OCI-LY7 (cell line): ENCODE data around the gene PTPN13. TPM values are rescaled to one million over a fixed set of nuclear protein-coding genes. Genes with fewer than 3 reads are reported as not detected.

Experiments
- BruUV-seq: library from RNA; stranded (reverse); fragments of 400-500 nt; replicated peaks from 2 replicates; lab custom pipeline; 2021; lab: Mats Ljungman, UMichigan
- CTCF ChIA-PET: fragments of 300-600 bp; sonication (Branson Sonifier 250); formaldehyde crosslinking; loops from one replicate; lab custom pipeline; 2022; ENCODE audit warnings: antibody characterized with exemption; ENCODE audit not compliant: unreplicated experiment; lab: Charles Lee
- POLR2A ChIA-PET: fragments of 300-600 bp; sonication (Branson Sonifier 250); formaldehyde crosslinking; loops from one replicate; lab custom pipeline; 2022; ENCODE audit warnings: antibody characterized with exemption; lab: Charles Lee
- DNase-seq: peaks from one replicate; pipeline ENCODE4 v3.0.0-alpha.2; 2015; ENCODE audit warnings: low spot score
- H2AFZ ChIP-seq: fragments of 200-600 bp; sonication (generic), shearing (Covaris generic); 2 replicates; pipeline ENCODE4 v1.6.1; 2014; ENCODE audit warnings: mild to moderate bottlenecking, antibody characterized with exemption, low read length, moderate library complexity
- H3K27ac ChIP-seq: fragments of 200-600 bp; sonication (generic); 2 replicates; pipeline ENCODE4 v1.5.1; 2014; ENCODE audit warnings: mixed run types, low read depth, mild to moderate bottlenecking, moderate library complexity, low read length, inconsistent platforms; ENCODE audit not compliant: poor library complexity, severe bottlenecking
- H3K36me3 ChIP-seq: fragments of 200-600 bp; sonication (generic); 2 replicates; pipeline ENCODE4 v1.6.1; 2014; ENCODE audit warnings: mild to moderate bottlenecking, antibody characterized with exemption, low read length, moderate library complexity, mixed read lengths; ENCODE audit not compliant: insufficient read depth
- H3K4me1 ChIP-seq: fragments of 200-600 bp; sonication (generic); 2 replicates; pipeline ENCODE4 v1.5.1; 2014; ENCODE audit warnings: mild to moderate bottlenecking, low read length; ENCODE audit not compliant: insufficient read depth, poor library complexity, severe bottlenecking
- H3K4me2 ChIP-seq: fragments of 200-600 bp; sonication (generic); 2 replicates; pipeline ENCODE4 v1.6.1; 2014; ENCODE audit warnings: mild to moderate bottlenecking, low read length
- H3K4me3 ChIP-seq: fragments of 200-600 bp; sonication (generic); 2 replicates; pipeline ENCODE4 v1.5.1; 2014; ENCODE audit warnings: mild to moderate bottlenecking, low read depth, low read length; ENCODE audit not compliant: poor library complexity, severe bottlenecking
- H3K79me2 ChIP-seq: fragments of 200-600 bp; sonication (generic); 2 replicates; pipeline ENCODE4 v1.6.1; 2016; ENCODE audit warnings: low read depth, mild to moderate bottlenecking, low read length, moderate library complexity, mixed read lengths; ENCODE audit not compliant: insufficient read depth
- H3K9me2 ChIP-seq: fragments of 200-600 bp; sonication (generic); 2 replicates; pipeline ENCODE4 v1.6.1; 2016; ENCODE audit warnings: mild to moderate bottlenecking, low read length, mixed read lengths; ENCODE audit not compliant: insufficient read depth
- H3K9me3 ChIP-seq: fragments of 200-600 bp; sonication (generic); 2 replicates; pipeline ENCODE4 v1.6.1; 2014; ENCODE audit warnings: mild to moderate bottlenecking, mixed run types, low read length, mixed read lengths
- H4K20me1 ChIP-seq: fragments of 200-600 bp; sonication (generic); 2 replicates; pipeline ENCODE4 v1.6.1; 2014; ENCODE audit warnings: mild to moderate bottlenecking, antibody characterized with exemption, low read length, moderate library complexity, mixed read lengths; ENCODE audit not compliant: insufficient read depth
- EZH2phosphoT487 ChIP-seq: fragments of 200-600 bp; sonication (generic); IDR thresholded peaks from 2 replicates; pipeline ENCODE4 v1.6.1; 2018; ENCODE audit warnings: low read depth, borderline replicate concordance, mild to moderate bottlenecking, mixed run types, antibody characterized with exemption, low read length, moderate library complexity, mixed read lengths
- intact Hi-C: fragments of 100-400 bp; cut with micrococcal nuclease; formaldehyde crosslinking; loops from one replicate; pipeline ENCODE4 v1.10.0; 2022; ENCODE audit not compliant: unreplicated experiment
- total RNA-seq, 2 experiments: library from RNA; depleted of rRNA in 1 of 2; stranded (reverse); fragments of >200 nt in 1 of 2; shearing (Covaris generic) in 1 of 2; gene quantifications; 2 replicates each; pipeline ENCODE4 v1.2.3, GENCODE V29; 2014 to 2022
- TF ChIP-seq, protein P1 (sequence below): fragments of 200-600 bp; sonication (generic); conservative IDR thresholded peaks from 2 replicates; pipeline ENCODE4 v1.5.1; 2014; ENCODE audit warnings: mild to moderate bottlenecking, antibody characterized with exemption, low read length, moderate library complexity, mixed read lengths

The PTPN13 gene
- total RNA-seq, 2 experiments from 2014 or later = not detected

DNA sequence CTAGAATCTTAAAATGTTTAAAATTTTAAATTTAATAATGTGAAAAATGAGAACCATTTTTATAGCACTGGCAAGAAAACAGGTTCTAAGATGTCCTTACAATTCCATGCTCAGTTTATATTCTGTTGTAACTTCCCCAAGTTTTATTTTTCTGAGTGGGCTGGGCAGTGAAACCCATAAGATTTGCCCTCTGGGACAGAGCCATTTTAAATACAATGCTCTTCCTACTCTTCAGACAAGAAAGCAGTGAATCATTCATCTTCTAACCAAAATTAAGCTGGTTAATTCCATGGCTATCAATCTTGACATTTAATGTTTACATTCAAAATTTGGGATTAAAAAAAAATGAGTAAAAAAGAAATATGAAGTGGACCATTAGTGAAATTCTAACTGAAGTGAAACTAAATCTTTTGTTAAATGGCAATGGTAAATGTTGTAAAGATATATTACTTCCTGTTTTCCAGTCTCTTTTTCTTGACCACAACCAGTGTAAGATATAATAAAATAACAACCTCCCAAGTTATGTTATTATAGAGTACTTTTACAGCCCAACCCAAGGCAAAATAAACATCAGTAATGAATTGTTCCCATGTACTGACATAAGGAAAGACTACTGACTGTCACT is 37.2 kb upstream of the PTPN13 start:
- H3K4me1 ChIP-seq = no peaks in the 10 kb centered on the region
- H4K20me1 ChIP-seq = no peaks in the 10 kb centered on the region
- no TSS peak for BruUV-seq
- no peak overlapping the region for H3K4me2 ChIP-seq
- H3K4me3 ChIP-seq = no peak overlapping the region
- CTCF ChIA-PET = no interaction called here
- POLR2A ChIA-PET = interaction anchor here (0.6 kb wide), 1 partner anchor 348 kb away, joined by 3 read pairs; no protein-coding TSS in a partner anchor
- no peak for DNase-seq
- TF ChIP-seq EZH2phosphoT487 = no peak
- TF ChIP-seq, protein P1, sequence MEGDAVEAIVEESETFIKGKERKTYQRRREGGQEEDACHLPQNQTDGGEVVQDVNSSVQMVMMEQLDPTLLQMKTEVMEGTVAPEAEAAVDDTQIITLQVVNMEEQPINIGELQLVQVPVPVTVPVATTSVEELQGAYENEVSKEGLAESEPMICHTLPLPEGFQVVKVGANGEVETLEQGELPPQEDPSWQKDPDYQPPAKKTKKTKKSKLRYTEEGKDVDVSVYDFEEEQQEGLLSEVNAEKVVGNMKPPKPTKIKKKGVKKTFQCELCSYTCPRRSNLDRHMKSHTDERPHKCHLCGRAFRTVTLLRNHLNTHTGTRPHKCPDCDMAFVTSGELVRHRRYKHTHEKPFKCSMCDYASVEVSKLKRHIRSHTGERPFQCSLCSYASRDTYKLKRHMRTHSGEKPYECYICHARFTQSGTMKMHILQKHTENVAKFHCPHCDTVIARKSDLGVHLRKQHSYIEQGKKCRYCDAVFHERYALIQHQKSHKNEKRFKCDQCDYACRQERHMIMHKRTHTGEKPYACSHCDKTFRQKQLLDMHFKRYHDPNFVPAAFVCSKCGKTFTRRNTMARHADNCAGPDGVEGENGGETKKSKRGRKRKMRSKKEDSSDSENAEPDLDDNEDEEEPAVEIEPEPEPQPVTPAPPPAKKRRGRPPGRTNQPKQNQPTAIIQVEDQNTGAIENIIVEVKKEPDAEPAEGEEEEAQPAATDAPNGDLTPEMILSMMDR = no peak
- H3K79me2 ChIP-seq = no peaks in the 10 kb centered on the region
- no peaks in the 10 kb centered on the region for H3K36me3 ChIP-seq
- H2AFZ ChIP-seq = no peak overlapping the region
- intact Hi-C loops = no loop called here
- H3K9me3 ChIP-seq = no peaks in the 10 kb centered on the region
- H3K27ac ChIP-seq = no peak overlapping the region
- no peaks in the 10 kb centered on the region for H3K9me2 ChIP-seq

DNA sequence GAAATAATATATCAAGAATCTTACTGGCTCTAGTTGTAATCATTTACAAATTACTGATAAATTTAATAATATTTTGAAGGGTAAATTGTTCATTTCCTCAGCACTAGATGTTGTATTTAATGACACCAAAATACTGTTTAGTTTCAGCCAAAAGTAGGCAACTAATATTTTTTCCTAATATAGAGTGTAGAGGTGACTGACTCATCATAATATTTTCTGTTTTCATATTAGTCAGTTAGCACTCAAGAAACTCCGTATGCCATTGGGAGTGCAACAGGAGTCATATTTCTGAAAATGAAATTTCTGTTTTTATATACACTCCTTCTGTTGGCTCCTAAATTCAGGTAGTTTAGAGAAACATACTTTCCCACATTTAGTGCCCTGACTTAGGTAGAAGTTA is 36.6 kb upstream of the PTPN13 start:
- Histone ChIP-seq H3K4me2 (no peak overlapping the region), H3K9me3 (no peaks in the 10 kb centered on the region), H3K27ac (no peak overlapping the region), H3K9me2 (no peaks in the 10 kb centered on the region), H3K4me1 (no peaks in the 10 kb centered on the region), H3K36me3 (no peaks in the 10 kb centered on the region), H3K79me2 (no peaks in the 10 kb centered on the region), H4K20me1 (no peaks in the 10 kb centered on the region), H3K4me3 (no peak overlapping the region), H2AFZ (no peak overlapping the region)
- intact Hi-C loops = no loop called here
- no peak for TF ChIP-seq EZH2phosphoT487
- TF ChIP-seq, protein P1 = no peak
- no TSS peak for BruUV-seq
- DNase-seq = no peak
- POLR2A ChIA-PET = no interaction called here
- CTCF ChIA-PET = no interaction called here

- H4K20me1 ChIP-seq = no peaks in the 10 kb centered on the region
- POLR2A ChIA-PET = no interaction called here
- H3K4me1 ChIP-seq = no peaks in the 10 kb centered on the region
- BruUV-seq = no TSS peak
- no peaks in the 10 kb centered on the region for H3K79me2 ChIP-seq
- TF ChIP-seq, protein P1 = no peak
- TF ChIP-seq EZH2phosphoT487 = no peak
- no peak for DNase-seq
- H3K9me3 ChIP-seq = no peaks in the 10 kb centered on the region
- no peak overlapping the region for H2AFZ ChIP-seq
- H3K27ac ChIP-seq = no peak overlapping the region
- intact Hi-C loops = no loop called here
- H3K36me3 ChIP-seq = no peaks in the 10 kb centered on the region
- CTCF ChIA-PET = no interaction called here
- no peak overlapping the region for H3K4me3 ChIP-seq
- H3K9me2 ChIP-seq = no peaks in the 10 kb centered on the region
- H3K4me2 ChIP-seq = no peak overlapping the region
These were observed 35.9 kb upstream of the PTPN13 start for GRCh38 chr4:86558258-86558657.
